HL-60/S4 treated with phorbol 12-myristate 13-acetate at 8.2 ng/mL for 4 days and 3 days (cell line): ENCODE measurements around the gene CNTN5.

Source experiments
- in situ Hi-C: fragments of 300-500 bp; cut with MboI; formaldehyde crosslinking; loops from 2 replicates; pipeline ENCODE4 v1.15.0; 2022; ENCODE audit warnings: low sequenced_read_pairs

Gene CNTN5

DNA sequence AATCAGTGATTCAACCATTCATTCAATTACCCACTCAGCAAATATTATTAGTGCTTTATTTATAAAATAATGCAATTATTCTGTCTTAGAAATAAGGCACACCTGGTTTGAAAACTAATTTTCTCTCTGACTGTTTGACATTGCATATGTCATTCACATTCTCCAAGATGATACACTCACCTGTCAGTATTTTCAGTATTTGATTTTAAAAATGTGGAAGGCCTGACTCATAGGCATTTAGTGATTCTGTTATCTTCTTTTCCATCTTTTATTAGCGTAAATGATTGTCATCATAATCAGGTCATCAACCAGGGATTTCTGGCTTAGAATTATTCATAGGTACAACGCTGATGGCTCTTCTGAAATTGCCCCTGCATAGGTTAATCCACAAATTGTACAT lies 480.9 kb downstream of the CNTN5 start:
- in situ Hi-C loops: no loop called here

DNA sequence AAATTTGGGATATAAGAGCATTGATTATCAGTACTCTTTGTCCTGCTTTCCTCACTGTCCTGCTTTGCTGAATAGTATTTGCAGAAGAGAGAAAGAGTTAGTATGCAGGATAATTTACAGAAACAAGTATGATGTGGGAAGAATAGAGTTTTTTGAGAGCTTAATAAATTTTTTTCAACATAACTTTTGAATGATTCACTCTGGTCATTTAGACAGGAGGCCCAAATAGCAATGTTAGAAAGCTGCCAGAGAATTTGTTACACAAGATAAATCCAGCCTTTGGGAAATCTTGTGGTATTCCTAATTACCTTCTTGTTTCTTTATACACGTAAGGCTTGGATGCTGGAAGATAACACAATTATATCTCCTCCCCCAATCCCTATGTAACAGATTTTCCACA lies 484.6 kb downstream of the CNTN5 start:
- in situ Hi-C loops: no loop called here

DNA sequence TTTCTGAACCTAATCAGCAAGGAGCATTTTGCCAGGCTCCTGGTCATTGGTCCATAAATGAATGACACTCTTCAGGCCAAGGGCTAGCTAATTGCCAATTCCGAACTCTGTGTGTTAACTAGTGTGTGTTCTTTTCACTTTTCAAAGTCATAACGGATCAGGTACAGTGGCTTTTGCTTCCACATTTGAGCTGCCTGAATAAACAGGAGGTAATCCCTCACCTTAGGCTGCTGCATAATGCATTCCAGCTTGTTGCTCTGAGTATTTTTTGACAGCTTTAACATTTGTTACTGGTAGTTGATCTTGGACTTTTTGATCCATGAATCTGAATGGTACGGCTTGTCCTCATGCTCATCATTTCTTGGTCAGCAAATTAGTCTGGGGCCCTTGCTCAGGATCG lies 485.1 kb downstream of the CNTN5 start:
- in situ Hi-C loops: no loop called here

DNA sequence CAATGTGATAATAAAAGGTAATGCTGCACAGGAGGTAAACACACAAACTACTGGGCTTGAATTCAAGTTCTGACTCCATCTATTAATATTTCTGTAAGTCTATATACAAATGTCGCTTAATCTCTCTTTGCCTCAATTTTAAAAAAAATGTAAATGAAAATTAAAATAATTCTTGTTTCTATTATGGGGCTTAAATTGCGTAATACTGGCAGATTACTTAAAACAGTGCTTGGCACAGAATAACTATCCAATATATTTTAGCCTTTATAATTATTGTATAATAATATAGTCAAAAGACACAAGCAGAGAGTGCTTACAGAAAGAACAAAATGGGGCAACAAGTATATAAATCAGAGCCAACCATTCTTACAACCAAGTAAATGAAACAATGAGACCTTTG lies 489.1 kb downstream of the CNTN5 start:
- in situ Hi-C loops: no loop called here

DNA sequence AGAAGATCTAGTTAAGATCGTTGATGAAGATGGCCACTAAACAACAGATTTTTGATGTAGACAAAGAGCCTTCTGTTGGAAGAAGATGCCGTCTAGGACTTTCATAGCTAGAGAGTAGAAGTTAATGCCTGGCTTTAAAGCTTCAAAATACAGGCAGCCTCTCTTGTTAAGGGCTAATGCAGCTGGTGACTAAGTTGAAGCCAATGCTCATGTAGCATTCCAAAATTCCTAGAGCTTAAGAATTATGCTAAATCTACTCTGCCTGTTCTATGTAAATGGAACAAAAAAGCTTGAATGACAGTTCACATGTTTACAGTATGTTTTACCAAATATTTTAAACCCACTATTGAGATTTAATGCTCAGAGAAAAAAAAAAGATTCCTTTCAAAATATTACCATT lies 492.6 kb downstream of the CNTN5 start:
- in situ Hi-C loops: no loop called here

DNA sequence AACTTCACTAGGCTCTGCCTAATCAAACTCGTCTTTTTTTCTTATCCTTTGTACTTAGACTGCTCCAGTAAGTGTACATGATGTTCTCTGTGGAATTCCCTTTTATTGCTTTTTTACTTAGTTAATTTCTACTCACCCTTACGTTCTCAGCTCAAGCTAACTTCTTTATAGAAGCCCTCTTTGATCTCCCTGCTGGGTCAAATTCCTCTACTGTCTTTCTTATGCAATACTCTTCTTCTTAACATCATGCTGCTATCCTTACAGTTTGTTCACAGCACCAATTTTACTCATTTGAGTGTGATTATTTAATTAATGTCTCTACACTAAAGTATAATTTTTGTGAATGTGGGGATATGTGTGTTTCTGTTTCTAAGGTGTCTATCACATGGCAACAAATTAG lies 498.3 kb downstream of the CNTN5 start:
- in situ Hi-C loops: no loop called here

DNA sequence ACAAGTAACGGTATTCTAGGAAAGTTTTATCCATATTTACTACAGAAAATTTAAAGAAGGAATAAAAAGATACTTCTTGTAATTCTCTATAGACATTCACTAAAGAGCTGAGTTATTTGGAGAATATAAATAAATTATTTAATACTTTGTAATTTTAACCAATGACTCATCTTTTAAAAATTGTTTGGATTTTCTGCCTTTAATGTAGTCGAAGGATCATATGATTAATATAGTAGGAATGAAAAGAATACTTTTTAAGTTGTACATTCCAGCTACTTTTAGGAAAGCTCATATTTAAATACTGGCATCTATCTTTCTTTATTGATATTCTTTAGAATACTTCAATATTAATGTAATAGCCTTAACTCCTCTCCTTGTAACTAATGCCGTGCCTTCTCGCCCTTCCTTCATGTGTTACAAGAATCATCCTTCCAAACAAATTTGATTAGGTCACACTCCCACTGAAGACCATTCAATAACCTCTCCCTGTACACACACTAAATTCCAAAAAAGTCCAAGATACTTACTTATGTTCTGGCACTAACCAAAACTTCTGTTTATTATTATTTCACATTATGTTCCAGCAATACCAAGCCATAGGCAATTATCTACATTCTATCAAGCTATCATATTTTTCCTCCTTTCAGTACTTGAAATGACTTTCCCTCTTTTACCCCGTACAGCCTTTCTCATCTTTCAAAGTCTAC lies 501.9 kb downstream of the CNTN5 start:
- in situ Hi-C loops: no loop called here

DNA sequence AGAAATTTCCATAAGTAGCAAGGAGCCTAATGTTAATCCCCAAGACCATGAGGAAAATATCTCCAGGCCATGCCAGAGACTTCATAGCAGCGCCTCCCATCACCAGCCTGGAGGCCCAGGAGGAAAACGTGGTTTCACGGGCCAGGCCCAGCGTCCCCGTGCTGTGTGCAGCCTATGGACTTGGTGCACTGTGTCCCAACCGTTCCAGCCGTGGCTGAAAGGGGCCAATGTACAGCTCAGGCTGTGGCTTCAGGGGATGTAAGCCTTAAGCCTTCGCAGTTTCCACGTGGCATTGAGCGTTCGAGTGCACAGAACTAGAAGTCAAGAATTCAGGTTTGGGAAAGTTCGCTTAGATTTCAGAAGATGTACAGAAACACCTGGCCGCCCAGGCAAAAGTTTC lies 510.7 kb downstream of the CNTN5 start:
- in situ Hi-C loops: no loop called here

DNA sequence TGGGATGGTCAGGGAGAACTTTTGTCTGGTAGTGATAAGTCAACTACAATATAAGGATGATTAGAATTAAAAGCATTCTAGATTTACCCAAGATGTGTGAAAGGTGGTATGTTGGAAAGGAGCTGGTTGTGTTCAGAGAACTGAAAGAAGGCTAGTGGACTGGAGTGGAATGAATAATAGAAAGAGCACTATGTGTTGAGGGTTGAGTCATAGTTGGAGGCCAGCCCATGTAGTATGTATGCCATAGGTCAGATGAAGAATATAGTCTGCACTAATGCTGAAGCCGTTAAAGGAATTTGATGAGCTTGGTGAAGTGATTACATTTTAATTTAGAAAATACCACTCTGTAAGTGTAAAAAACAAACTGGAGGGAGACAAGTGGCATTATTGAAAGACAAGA lies 514.1 kb downstream of the CNTN5 start:
- in situ Hi-C loops: no loop called here

DNA sequence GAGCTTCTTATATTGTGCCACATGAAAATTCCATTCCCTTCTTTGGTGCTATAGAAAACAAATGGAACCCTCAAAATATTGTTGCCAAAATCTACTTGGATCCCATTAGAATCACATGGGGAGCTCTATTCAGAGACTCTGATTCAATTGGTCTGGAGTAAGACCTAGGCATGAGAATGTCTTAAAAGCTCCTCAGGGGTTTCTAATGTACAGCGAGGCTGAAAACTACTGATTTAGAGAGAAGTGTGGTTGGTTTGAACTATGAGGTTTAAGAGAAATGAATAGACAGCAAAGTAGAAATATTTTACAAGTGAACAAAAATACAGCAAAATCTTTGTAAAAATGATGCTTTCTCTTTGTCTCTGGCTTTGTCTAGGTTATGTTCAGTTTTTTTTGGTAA lies 514.7 kb downstream of the CNTN5 start:
- in situ Hi-C loops: no loop called here

DNA sequence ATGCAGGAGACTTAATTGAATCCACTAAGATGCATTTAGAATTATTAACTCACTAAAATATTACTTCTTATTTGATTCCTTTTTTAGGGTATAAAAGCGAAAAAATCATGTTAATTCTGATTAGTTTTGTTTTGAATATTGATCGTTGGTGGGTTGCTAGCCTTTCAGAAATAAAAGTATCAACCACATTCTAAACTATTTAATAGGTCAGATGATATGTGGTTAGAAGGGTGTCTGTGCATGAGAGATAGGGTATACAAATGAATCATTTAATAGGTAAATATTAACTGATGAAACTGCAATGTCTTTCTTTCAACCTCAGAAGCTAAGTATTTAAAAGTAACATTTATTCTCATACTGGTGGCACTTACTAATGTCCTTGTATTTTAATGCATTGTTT lies 515.1 kb downstream of the CNTN5 start:
- in situ Hi-C loops: no loop called here

DNA sequence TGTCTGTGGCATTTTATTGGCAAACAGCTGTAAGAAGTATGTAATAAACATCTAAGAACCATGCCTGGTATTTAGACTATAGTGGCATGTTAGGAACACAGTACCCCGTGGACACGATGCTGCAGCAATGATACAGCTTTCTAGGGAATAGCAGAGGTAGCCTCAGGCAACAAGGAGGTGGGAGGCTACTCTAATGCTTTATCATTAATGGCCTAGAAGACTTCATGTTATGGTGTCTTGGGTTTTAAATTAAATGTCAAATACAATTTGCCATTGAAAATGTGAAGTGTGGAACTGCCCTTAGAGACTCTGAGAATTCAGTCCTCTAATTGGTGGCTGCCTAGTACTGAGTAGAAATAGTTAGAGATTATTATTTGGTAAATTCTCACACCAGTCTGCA lies 516.9 kb downstream of the CNTN5 start:
- in situ Hi-C loops: no loop called here

DNA sequence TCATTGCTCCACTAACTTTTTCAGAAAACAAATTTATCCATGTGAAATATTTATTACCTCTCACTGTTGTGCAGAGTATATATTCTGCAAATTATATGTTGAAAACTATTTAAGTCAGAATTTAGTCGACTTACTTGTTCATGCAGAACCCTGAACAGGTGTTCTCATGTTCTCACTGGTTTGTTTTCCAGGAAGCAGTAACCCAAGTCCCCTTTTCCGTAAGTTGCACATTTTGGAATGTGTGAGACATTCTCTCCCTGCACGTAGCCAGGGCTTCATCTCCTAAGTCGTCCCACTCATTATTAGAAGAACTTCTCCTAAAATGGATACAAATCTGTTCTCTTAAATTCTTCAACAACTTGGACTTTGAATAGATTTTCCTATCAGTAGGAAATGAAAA lies 524.9 kb downstream of the CNTN5 start:
- in situ Hi-C loops: no loop called here

DNA sequence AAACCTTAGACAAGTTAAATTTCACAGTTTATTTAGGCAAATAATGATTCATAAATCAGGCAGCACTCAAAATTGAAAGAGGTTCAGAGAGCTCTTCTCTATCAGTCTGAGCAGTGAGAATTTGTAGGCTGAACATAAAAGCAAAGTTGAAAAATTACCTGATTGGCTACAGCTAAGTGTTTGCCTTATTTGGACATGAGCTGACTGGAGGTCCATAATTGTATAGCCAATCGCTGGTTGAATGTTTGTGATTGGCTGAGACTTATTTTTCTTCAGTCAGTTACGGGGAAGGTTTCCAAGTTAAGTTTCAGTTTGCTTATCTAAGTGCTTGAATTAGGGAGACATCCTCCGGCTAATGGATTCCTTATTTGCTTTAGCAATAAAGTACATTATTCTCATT lies 527.5 kb downstream of the CNTN5 start:
- in situ Hi-C loops: no loop called here

DNA sequence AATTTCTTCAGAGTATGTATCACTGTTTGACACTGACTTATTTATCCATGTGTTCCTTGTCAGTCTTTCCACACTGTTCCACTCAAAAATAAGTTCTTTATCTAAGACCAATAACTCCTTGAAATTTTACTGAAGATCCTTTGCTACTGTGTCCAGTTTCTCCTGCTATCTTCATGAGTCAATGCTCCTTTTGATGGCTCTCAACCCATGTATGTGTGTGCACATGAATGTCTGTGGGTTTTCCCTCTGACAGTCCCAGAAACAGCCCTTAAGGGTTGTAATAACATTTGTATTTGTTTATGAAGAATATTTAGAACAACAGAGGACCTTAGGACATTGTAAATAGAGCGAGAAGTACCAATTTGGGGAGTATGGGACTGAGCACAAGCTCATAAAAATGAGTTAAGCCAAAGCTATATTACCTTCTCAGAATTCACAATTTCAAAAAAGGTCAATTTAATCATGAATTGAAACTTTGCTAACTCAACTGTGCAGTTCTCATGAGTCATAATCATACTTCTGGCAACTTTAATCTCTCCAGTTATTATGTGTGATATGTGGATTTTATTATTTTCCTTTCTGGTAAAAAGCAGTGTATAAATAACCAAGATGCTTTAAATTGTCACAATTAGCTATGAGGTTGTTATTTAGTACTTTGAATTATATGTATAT lies 533.6 kb downstream of the CNTN5 start:
- in situ Hi-C loops: no loop called here

DNA sequence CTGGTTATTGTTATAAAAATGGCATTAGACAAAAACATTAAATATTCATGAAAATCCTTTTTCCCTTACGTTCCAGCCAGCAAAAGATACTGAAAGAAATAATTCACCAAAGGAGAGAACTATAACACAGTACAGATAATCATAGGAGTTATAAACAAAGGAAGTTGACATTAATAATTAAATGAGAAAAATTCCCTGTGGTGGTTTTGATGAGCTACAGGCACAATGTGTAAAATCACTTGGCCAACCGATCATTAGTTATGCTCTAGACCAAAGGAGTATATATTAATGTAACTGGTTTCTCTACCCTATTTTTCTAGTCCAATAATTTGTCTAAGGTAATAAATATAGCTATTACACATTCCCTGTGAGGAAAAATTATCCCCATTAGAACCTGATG lies 534.7 kb downstream of the CNTN5 start:
- in situ Hi-C loops: no loop called here

DNA sequence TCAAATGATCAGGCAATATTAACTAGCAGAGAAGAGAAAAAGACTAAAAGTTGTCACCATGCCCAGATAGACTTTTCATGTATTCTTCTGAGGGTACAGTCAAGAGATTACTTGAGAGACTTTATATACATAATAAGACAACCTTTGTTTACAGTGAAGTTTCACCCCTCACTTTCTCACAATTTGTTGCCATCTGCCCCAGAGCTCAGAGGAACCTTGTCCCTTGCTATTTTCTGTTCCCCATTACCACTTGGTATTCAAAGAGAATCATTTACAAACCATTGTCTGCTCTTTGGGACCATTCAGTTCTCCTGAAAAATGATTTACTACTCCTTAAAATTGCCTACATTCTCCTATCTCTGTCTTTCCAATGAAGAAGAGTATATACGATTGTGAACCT lies 544.6 kb downstream of the CNTN5 start:
- in situ Hi-C loops: no loop called here

DNA sequence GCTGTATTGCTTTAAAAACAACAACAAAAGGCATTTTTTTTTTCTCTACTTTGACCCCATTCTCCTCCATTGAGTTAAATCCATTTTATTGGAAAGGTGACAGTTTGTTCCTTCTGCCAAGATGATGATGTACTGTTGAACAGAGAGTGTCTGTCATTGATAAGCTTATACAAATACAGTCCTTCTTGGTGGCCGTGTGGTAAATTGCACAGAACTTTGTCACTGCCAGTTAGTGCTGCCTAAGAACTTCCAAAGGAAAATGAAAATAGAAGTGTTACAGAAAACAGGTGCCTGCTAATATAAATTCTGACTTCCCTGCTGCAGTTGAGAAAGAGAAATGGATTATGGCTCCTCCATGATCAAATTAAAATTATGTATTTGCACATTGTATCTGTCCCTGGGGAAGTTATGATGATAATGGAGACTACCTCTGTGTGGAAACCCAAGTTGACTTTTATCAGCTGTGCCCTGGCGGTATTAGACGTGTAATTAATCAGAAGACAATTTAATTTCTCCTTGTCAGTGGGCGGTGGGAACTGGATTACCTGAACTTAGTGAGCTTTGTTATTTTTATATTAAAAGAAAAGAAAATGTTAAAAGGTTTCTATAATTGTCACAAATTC lies 546.7 kb downstream of the CNTN5 start:
- in situ Hi-C loops: no loop called here

DNA sequence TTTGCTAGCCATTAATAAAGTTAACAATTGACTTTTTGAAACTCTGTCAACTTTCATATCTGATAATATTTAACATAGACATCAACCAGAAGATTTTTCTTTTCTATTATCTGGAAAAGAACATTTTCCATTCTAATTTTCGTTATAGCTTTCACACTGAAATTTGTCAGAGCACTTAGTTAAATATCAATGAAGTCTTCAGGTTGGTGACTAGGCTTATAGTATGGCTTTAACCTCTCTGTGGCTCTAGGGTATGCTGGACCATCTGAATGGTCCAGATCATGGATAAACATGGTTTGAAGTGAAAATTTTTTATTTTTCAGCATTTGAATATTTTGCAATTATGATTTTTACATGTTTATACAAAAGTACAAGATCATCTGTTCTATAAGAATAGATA lies 548.1 kb downstream of the CNTN5 start:
- in situ Hi-C loops: no loop called here

DNA sequence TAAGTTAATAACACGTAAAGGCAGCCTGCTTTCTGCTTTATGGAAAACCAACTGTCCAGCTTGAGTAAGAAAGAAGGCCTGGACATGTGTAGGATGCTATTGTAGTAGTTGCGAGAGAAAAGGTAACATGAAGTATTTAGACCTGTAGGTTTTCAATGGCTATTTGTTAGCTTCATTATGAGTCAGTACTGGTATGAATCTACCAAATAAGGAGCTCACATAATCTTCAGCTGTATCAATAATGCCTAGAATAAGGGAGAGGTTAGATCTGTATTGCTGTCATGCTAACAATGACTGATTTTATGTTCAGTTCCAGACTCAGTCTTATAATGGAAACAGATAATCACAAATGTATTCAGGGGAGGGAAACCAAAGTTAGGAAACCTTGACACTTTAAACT lies 550.3 kb downstream of the CNTN5 start:
- in situ Hi-C loops: no loop called here

DNA sequence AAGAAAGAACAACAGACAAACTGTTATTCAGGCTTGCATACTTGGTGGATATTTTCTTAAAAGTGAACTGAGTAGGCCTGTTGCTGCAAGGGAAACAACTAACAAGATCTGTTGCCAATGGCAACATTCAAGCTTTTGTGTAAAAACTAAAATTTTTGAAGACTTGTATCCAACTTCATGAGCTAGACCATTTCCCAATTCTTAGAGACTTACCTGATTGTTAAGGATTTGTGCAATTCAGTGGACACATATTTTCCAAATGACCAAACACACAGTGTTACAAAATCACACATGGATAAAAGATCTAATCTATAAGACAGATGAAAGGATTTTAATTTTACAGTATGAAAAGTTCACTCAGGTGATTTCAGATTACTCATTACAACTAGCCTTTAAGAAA lies 564.1 kb downstream of the CNTN5 start:
- in situ Hi-C loops: no loop called here

DNA sequence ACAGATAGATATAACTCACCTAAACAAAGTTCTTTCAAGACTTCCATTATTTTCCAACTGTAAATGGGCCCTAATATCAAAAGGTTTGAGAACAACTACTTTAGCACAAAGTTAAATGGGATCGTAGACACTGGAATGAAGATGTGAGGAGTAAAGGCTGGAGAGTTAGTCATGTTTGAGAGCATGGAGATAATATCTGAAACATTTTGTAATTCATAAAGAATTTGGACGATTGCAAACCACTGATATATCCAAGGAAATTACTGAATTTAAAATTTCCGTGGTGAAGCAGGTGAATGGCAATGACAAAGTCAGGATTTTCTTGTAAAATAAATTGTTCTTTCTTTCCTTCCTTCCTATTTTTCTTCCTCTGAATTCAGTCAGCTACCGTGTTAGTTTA lies 564.9 kb downstream of the CNTN5 start:
- in situ Hi-C loops: no loop called here

DNA sequence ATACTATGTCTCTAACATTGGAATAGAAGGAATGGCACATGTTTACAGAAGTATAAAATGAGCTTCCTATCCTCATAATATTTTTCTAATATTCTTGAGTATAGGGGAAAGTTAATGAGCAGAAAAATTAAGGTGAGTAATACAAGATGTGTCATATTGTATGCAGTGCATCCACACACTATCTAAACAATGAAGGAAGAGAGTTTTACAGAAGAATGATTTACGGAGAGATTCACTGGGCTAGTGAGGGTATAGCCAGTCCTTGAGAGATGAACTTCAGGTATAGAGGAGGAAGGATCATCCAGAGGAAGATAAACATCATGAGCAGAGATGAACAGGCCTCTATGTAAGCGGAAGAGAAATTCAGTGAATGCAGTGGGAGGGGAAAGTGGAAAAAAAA lies 569.0 kb downstream of the CNTN5 start:
- in situ Hi-C loops: no loop called here
